GM19099 (cell line): ENCODE data around the gene ZMYND8.

ENCODE experiments used
- POLR2A ChIP-seq: IDR thresholded peaks from 3 replicates; pipeline ENCODE4 v1.6.1; 2011; ENCODE audit warnings: low read depth; ENCODE audit not compliant: insufficient read length; ENCODE audit errors: extremely low read depth

ZMYND8 gene

GRCh38 chr20:47243532-47244305 is 112.8 kb downstream of the ZMYND8 start:
- TF ChIP-seq POLR2A = no peak

- TF ChIP-seq POLR2A = no peak
These were observed 113.5 kb downstream of the ZMYND8 start for GRCh38 chr20:47243003-47243402.

GRCh38 chr20:47241345-47241781 is 115.1 kb downstream of the ZMYND8 start:
- TF ChIP-seq POLR2A = no peak

- no peak for TF ChIP-seq POLR2A
These were observed 116.8 kb downstream of the ZMYND8 start for GRCh38 chr20:47239719-47240067.

- no peak for TF ChIP-seq POLR2A
These were observed 117.5 kb downstream of the ZMYND8 start for GRCh38 chr20:47238780-47239718.

- TF ChIP-seq POLR2A = no peak
These were observed 118.8 kb downstream of the ZMYND8 start for GRCh38 chr20:47237715-47238114.

- TF ChIP-seq POLR2A = no peak
These were observed 119.9 kb downstream of the ZMYND8 start for GRCh38 chr20:47236639-47236900.

GRCh38 chr20:47235853-47236638 is 120.5 kb downstream of the ZMYND8 start:
- no peak for TF ChIP-seq POLR2A

- no peak for TF ChIP-seq POLR2A
These were observed 121.4 kb downstream of the ZMYND8 start for GRCh38 chr20:47235111-47235510.

GRCh38 chr20:47233333-47234188 is 122.9 kb downstream of the ZMYND8 start:
- TF ChIP-seq POLR2A = no peak

- no peak for TF ChIP-seq POLR2A
These were observed 124.0 kb downstream of the ZMYND8 start for GRCh38 chr20:47232518-47232917.

GRCh38 chr20:47231382-47232039 is 125.0 kb downstream of the ZMYND8 start:
- no peak for TF ChIP-seq POLR2A

- TF ChIP-seq POLR2A = no peak
These were observed 125.7 kb downstream of the ZMYND8 start for GRCh38 chr20:47230811-47231256.

GRCh38 chr20:47228654-47229053 is 127.8 kb downstream of the ZMYND8 start:
- no peak for TF ChIP-seq POLR2A
